Prostate gland (tissue), 2 donors: ENCODE results near the gene GDPD5. TPM values are rescaled to one million over a fixed set of nuclear protein-coding genes. Genes with fewer than 3 reads are reported as not detected.
A peak's percentile ranks its signal among the peaks of the same experiment; 100 is the strongest.

Experiments
- DNase-seq: peaks from one replicate; pipeline ENCODE4 v3.0.0-alpha.2; 2019; ENCODE audit warnings: low spot score
- H3K27ac ChIP-seq, 2 donors: fragments of 200-600 bp; sonication (generic); 2 replicates each; pipeline ENCODE4 v1.5.1; 2017 to 2019
- H3K27me3 ChIP-seq: fragments of 200-600 bp; sonication (generic); replicated peaks from 2 replicates; pipeline ENCODE4 v1.5.1; 2019; ENCODE audit not compliant: insufficient read depth
- H3K36me3 ChIP-seq, 2 donors: fragments of 200-600 bp; sonication (generic); 1 replicate in 1 of 2; 2 replicates in 1 of 2; pipeline versions ENCODE4 v1.5.1 to v1.8.1; 2017 to 2019
- H3K4me1 ChIP-seq: fragments of 200-600 bp; sonication (generic); replicated peaks from 2 replicates; pipeline ENCODE4 v1.5.1; 2019
- H3K4me3 ChIP-seq, 2 donors: fragments of 200-600 bp; sonication (generic); 2 replicates each; pipeline ENCODE4 v1.5.1; 2017 to 2019
- H3K9me3 ChIP-seq: fragments of 200-600 bp; sonication (generic); 2 replicates; pipeline ENCODE4 v1.5.1; 2017
- CTCF ChIP-seq, 4 experiments: fragments of 200-600 bp in 2 of 4; fragments of 450-650 bp in 2 of 4; sonication (generic) in 2 of 4; IDR thresholded peaks; 1 replicate in 3 of 4; 2 replicates in 1 of 4; pipeline ENCODE4 v1.5.1; 2016 to 2019; ENCODE audit warnings: antibody characterized with exemption in 4 of 4, mild to moderate bottlenecking in 2 of 4, moderate library complexity in 2 of 4
- POLR2A ChIP-seq: fragments of 450-650 bp; IDR thresholded peaks from one replicate; pipeline ENCODE4 v1.6.1; 2016; ENCODE audit warnings: antibody characterized with exemption, mild to moderate bottlenecking
- POLR2AphosphoS5 ChIP-seq: sonication (generic); formaldehyde crosslinking; IDR thresholded peaks from one replicate; pipeline ENCODE4 v1.6.1; 2017; ENCODE audit warnings: antibody characterized with exemption
- WGBS: methylation state at CpG from one replicate; pipeline ENCODE4 v1.1.5; 2018; 5-methylcytosine and 5-hydroxymethylcytosine counted together
- intact Hi-C: fragments of 100-400 bp; cut with DNase I; formaldehyde crosslinking; loops from one replicate; pipeline ENCODE4 v1.14.2; 2022
- small RNA-seq, 2 donors: library from RNA; depleted of rRNA; stranded (forward); fragments of <200 nt; gene quantifications; one replicate each; pipeline ENCODE3, GENCODE V24; 2016
- total RNA-seq, 2 donors: library from RNA; depleted of rRNA; stranded (reverse); fragments of >200 nt; gene quantifications; one replicate each; pipeline ENCODE4 v1.1.0, GENCODE V29; 2016

Gene GDPD5
- total RNA-seq, 2 donors from 2014 or later, result 1.7 to 14.6 TPM

- H3K36me3 ChIP-seq, result no peaks in the 10 kb centered on the region
- WGBS, result 80% methylated on average over 11 of the region's 11 CpGs
These were observed 136.5 kb downstream of the GDPD5 start for GRCh38 chr11:75389276-75389605.

GRCh38 chr11:75388386-75389275 lies 137.1 kb downstream of the GDPD5 start:
- intact Hi-C loops, result loop anchor here (5.0 kb wide), 1 partner anchor 144 kb away; no protein-coding TSS in a partner anchor
- Histone ChIP-seq H3K36me3 (no peaks in the 10 kb centered on the region), H3K4me1 (no peaks in the 10 kb centered on the region), H3K27ac (no peak overlapping the region), H3K9me3 (no peaks in the 10 kb centered on the region), H3K27me3 (no peaks in the 10 kb centered on the region), H3K4me3 (no peak overlapping the region)
- peak; percentile 59 for DNase-seq
- WGBS, result 27% methylated on average over 9 of the region's 9 CpGs
- TF ChIP-seq CTCF (IDR thresholded peaks at IDR 0.05) (peak; percentile 61 to 79 (median 72)), POLR2AphosphoS5 (peak; percentile 5), POLR2A (no peak)

More at GRCh38 chr11:75389276-75389605, 136.5 kb downstream of the GDPD5 start:
- Histone ChIP-seq H3K4me3 (no peak overlapping the region), H3K4me1 (no peaks in the 10 kb centered on the region), H3K9me3 (no peaks in the 10 kb centered on the region), H3K27ac (no peak overlapping the region), H3K27me3 (no peaks in the 10 kb centered on the region)
- no peak for TF ChIP-seq POLR2A
- no peak for TF ChIP-seq CTCF (IDR thresholded peaks at IDR 0.05)
- no peak for TF ChIP-seq POLR2AphosphoS5
- intact Hi-C loops, result loop anchor here (5.0 kb wide), 1 partner anchor 143 kb away; no protein-coding TSS in a partner anchor
- DNase-seq, result no peak

- intact Hi-C loops, result loop anchor here (5.0 kb wide), 1 partner anchor 144 kb away; no protein-coding TSS in a partner anchor
- WGBS, result 67% methylated on average over 3 of the region's 3 CpGs
- TF ChIP-seq POLR2A (no peak), POLR2AphosphoS5 (no peak), CTCF (IDR thresholded peaks at IDR 0.05) (no peak)
These were observed 137.9 kb downstream of the GDPD5 start for GRCh38 chr11:75387736-75388294.

DNA sequence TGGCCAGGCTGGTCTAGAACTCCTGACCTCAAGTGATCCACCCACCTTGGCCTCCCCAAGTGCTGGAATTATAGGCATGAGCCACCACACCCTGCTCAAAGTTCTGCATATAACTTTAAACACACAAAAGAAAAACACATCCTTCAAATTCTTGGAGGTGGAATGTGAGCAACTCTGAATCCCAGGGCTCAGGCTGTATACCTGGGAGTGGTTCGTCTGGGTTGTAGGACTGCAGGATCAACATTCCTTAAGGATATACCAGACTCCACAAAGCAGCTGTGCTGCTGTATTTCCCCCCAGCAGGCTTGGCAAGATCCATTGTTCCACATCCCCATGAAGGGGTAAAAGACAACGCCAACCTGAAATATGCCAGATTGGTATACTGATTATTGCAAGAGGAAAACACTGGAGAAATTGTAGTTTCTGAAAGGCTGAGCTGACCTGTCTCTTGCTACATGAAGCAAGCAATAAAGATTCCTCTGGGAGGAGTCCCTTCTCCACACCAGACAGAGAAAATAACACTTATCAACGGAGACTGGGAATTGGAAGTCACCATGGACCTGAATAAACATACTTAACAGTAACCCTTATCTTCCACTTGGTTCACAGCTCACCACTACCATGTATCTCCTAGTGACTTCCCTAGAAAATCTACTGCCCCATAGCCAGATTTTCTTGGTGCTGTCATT lies 138.7 kb downstream of the GDPD5 start:
- intact Hi-C loops, result loop anchor here (5.0 kb wide), 1 partner anchor 145 kb away; no protein-coding TSS in a partner anchor
- 33% methylated on average over 3 of the region's 3 CpGs for WGBS
- no peaks in the 10 kb centered on the region for H3K4me1 ChIP-seq
- no peak overlapping the region for H3K27ac ChIP-seq
- no peaks in the 10 kb centered on the region for H3K36me3 ChIP-seq
- DNase-seq, result no peak
- no peak overlapping the region for H3K4me3 ChIP-seq
- no peaks in the 10 kb centered on the region for H3K27me3 ChIP-seq
- H3K9me3 ChIP-seq, result no peaks in the 10 kb centered on the region
- TF ChIP-seq POLR2AphosphoS5 (no peak), CTCF (IDR thresholded peaks at IDR 0.05) (no peak), POLR2A (no peak)

More at GRCh38 chr11:75387736-75388294, 137.9 kb downstream of the GDPD5 start:
- no peaks in the 10 kb centered on the region for H3K27me3 ChIP-seq
- H3K9me3 ChIP-seq, result no peaks in the 10 kb centered on the region
- no peaks in the 10 kb centered on the region for H3K36me3 ChIP-seq
- no peak for DNase-seq
- H3K4me3 ChIP-seq, result no peak overlapping the region
- H3K4me1 ChIP-seq, result no peaks in the 10 kb centered on the region
- no peak overlapping the region for H3K27ac ChIP-seq

Small RNAs within 50 kb of the gene (small RNA-seq; reads per million reads assigned to genes)
- 0 reads per million in 2 donors for gene SNORD15A
- 25.8 to 86.3 reads per million in 2 donors for gene SNORD15B

Other genes with a start within 250 kb of the GDPD5 start
- gene ARRB1, start 174.3 kb downstream of the GDPD5 start, total RNA-seq, result 10 to 100 TPM; 31.9 to 64.7 TPM
- gene RPS3, start 126.4 kb downstream of the GDPD5 start, total RNA-seq, result 1,000 to 10,000 TPM in 1 of 2 donors, 100 to 1,000 TPM in 1; 890 to 1,636 TPM
- gene KLHL35, start 92.7 kb downstream of the GDPD5 start, total RNA-seq, result 10 to 100 TPM in 1 of 2 donors, under 1 TPM in 1; 0.46 to 28.4 TPM
- 100 to 1,000 TPM; 123 to 189 TPM for gene SERPINH1, start 36.3 kb upstream of the GDPD5 start, total RNA-seq
- gene MAP6, start 143.1 kb upstream of the GDPD5 start, total RNA-seq, result 10 to 100 TPM; 15.8 to 21.5 TPM
- 1 to 10 TPM in 1 of 2 donors, under 1 TPM in 1; 0.62 to 4.1 TPM for gene MOGAT2, start 191.9 kb upstream of the GDPD5 start, total RNA-seq
- gene DGAT2, start 242.8 kb upstream of the GDPD5 start, total RNA-seq, result 10 to 100 TPM in 1 of 2 donors, 1 to 10 TPM in 1; 5.6 to 24.6 TPM